HG03097 (cell line): Measurements from ENCODE around the gene GRIN2B.

ENCODE experiments used
- ATAC-seq: cut with Tn5 transposase; IDR thresholded peaks from one replicate; pipeline ENCODE4 v1.9.1; 2021; ENCODE audit not compliant: unreplicated experiment, low FRiP score

Gene GRIN2B

GRCh38 chr12:13959131-13959723 lies 22.2 kb downstream of the GRIN2B start:
- no peak for ATAC-seq

- ATAC-seq: no peak
These were observed 23.8 kb downstream of the GRIN2B start for GRCh38 chr12:13957576-13957975.

GRCh38 chr12:13956060-13956590 lies 25.3 kb downstream of the GRIN2B start:
- ATAC-seq: no peak

GRCh38 chr12:13952096-13952495 lies 29.3 kb downstream of the GRIN2B start:
- ATAC-seq: no peak

- ATAC-seq: no peak
These were observed 30.9 kb downstream of the GRIN2B start for GRCh38 chr12:13950502-13950901.

- ATAC-seq: no peak
These were observed 32.8 kb downstream of the GRIN2B start for GRCh38 chr12:13948621-13949020.

GRCh38 chr12:13947276-13947946 lies 34.0 kb downstream of the GRIN2B start:
- no peak for ATAC-seq

- ATAC-seq: no peak
These were observed 35.8 kb downstream of the GRIN2B start for GRCh38 chr12:13945641-13946040.

GRCh38 chr12:13945236-13945635 lies 36.2 kb downstream of the GRIN2B start:
- no peak for ATAC-seq

- ATAC-seq: no peak
These were observed 38.6 kb downstream of the GRIN2B start for GRCh38 chr12:13942826-13943225.

GRCh38 chr12:13941258-13942249 lies 39.8 kb downstream of the GRIN2B start:
- ATAC-seq: no peak

- no peak for ATAC-seq
These were observed 41.0 kb downstream of the GRIN2B start for GRCh38 chr12:13940335-13940865.

GRCh38 chr12:13937735-13938134 lies 43.7 kb downstream of the GRIN2B start:
- ATAC-seq: no peak

- ATAC-seq: no peak
These were observed 46.2 kb downstream of the GRIN2B start for GRCh38 chr12:13935169-13935568.
